Activated gamma-delta T cell treated with Interleukin-2 at 50 U/mL for 16 hours (primary cell): ENCODE data around the gene CDC14B.
"Not testable (repeated sequence)": the region's sequence is repeated elsewhere in the genome, so short reads cannot be mapped to it uniquely, and the experiment has no call there.

Source experiments
- DNase-seq: peaks from one replicate; pipeline ENCODE4 v3.0.0-alpha.2; 2020

The CDC14B gene

GRCh38 chr9:96585426-96585825 is 34.2 kb downstream of the CDC14B start:
- DNase-seq, result no peak

DNA sequence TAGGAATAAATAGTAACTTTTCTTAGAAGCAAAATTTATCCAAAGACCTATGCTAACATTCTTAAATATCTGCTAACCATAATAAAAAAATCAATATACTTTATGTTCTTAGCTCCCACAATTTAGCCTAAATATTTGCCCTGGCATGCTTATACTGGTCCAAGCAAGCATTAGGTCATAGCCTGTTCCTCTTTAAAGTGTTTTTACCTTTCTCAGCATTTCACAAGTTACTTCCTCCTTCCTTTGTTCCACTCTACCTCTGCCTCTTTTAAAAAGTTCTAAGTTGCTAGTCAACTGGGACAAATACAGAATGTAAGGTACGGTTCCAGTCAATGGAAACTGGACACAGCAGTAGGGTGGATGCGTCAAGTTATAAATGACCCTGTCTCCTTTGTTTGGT is 37.4 kb downstream of the CDC14B start:
- not testable (repeated sequence) for DNase-seq

DNA sequence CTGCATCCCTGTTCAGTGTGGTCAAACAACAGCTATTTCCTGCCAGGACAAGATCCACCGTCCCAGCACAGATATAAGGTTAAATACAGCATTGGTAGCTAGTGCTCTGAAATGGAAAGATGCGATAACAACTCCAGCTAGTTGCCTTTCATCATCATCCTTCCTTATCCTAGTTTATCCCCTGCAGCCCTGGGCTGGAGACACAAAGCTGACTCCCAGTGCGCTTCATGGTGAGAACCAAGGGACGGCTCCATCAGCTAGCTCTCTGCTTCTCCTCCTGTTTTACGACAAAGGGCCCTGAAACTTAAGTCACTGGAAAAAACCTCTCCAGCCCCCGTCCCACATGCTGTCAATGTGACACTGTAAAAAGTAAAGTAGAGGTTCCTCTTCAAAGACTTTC is 37.9 kb downstream of the CDC14B start:
- no peak for DNase-seq

- DNase-seq, result no peak
Measured at GRCh38 chr9:96581301-96581700, 38.3 kb downstream of the CDC14B start.

- no peak for DNase-seq
Measured at GRCh38 chr9:96574931-96575351, 44.7 kb downstream of the CDC14B start.

DNA sequence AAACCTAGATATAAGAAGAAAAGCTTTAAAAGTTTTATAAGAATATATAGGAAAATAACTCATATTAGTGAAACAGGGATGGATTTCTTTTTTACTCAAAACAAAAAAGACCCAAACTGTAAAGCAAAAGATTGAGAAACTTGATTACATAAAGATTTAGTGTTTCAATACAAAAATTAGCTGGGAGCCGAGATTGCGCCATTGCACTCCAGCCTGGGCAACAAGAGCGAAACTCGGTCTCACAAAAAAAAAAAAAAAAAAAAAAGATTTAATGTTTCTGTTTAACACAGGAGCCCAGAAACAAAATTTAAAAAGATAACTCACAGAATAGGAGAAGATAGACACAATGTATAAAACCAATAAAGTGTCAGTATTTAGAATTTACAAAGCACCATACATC is 45.2 kb downstream of the CDC14B start:
- no peak for DNase-seq

GRCh38 chr9:96567203-96567700 is 52.4 kb downstream of the CDC14B start:
- peak; percentile 12 for DNase-seq

DNA sequence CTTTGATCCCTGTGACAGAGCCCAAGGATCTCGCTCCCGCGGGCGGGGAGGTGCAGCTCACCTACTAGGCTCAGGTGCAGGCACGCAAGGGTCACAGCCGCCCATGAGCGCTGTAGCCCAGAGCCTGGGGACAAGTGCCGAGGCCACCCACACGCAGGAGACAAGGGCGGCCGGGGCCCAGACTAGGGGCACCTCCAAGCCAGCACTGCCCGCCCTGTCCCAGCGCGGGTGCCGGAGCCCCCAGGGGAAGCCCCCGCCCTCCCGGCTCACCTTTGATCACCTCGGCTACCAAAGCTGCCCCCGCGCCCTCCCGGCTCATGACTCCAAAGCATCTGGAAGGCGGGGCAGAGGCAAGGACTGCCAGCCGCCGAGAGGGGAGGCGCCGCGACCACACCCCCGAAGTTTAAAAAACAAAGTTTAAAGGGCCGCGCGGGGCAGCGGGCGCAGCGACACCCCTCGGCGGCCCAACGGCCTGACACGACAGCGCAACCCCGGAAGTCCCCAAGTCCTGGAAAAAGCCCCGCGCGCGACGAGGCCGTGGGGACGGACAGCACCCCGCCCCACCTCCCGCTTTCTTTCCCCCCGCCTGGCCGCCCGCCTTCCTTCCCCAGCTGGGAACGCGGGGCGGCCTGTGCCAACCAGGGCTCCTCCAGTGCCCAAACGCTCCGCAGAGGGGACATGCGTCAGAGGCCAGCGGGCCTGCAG is 53.0 kb downstream of the CDC14B start:
- DNase-seq, result peak; percentile 78

DNA sequence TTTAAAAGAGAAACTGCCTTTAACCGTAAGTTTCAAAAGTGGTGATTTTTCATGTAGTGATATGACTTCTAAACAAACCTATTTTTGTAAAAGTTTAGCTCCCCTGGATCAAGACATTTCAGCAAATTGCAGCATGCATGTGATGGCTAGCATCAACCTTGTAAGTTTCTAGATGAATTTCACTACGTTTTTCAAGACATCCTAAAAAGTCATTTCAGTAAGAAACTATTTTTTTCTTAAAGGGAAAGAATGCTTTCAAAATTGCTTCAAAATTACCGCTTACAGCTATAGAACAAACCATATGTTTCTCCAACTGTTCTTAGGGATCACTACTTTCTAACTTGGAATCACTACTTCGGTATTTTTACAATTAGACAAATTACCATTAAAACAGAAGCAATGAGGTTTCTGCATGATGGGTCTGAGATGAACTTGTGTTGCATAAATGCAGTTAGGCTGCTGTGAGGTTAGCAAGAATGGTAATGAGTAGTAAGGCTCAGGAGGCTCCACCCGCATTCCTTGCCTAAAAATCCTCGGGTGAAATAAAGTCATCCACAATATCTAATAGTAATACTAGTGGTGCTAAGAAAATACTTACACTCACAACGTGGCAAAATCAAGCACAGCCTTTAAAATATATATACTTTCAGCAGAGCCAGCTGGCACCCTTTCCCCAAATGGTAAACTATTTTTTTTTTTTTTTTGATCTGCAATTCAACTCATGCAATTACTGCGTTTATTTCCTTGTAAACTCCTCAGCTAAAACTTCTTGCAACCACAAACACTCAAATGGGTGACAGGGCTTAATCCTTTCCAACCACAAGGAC is 53.8 kb downstream of the CDC14B start:
- no peak for DNase-seq

DNA sequence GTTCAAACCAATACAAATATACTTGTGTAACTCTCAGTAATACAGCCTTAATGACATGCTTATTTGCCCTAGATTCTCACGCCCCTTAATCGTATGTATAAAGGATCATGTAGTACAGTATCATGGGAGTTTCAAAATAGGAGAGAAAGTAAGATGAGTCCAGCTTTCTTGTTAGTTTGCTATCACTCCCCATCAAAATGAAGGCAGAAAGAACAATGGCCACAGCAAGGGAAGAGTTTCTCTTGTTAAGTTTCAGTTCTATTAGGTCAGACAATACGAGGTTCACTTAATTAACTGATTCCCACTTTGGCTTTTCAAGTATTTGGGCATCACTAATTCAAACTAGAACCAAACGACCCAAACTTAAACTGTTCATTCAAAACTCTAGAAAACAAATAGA is 55.4 kb downstream of the CDC14B start:
- DNase-seq, result no peak

DNA sequence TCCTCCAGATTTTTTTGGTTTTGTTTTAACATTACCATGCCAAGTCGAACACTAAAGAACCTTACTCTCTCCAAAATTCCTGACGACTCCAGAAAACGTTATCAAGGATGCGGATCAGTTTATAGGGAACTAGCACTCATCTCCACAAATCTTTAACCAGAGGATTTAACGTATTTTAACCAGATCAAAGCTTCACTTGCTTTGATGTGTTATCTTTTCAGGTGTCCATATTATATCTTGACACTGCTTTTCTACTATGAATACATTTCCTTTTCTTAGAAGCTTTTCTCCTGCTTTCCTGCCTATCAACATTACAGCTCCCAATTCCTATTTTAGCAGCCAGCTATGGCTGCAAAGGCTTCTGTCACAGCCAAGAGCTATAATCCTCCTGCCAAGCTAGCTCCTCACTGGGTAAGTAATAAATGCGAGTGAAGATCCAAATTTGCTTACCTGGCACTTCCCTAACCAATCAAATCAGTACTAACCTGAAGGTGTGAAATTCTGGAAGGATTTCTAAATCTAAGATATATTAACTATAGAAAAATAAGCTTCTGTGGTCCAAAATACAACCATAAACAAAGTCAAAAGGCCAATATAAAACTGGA is 60.2 kb downstream of the CDC14B start:
- DNase-seq, result no peak

- DNase-seq, result no peak
Measured at GRCh38 chr9:96557921-96558320, 61.7 kb downstream of the CDC14B start.

- DNase-seq, result no peak
Measured at GRCh38 chr9:96556701-96557461, 62.8 kb downstream of the CDC14B start.

DNA sequence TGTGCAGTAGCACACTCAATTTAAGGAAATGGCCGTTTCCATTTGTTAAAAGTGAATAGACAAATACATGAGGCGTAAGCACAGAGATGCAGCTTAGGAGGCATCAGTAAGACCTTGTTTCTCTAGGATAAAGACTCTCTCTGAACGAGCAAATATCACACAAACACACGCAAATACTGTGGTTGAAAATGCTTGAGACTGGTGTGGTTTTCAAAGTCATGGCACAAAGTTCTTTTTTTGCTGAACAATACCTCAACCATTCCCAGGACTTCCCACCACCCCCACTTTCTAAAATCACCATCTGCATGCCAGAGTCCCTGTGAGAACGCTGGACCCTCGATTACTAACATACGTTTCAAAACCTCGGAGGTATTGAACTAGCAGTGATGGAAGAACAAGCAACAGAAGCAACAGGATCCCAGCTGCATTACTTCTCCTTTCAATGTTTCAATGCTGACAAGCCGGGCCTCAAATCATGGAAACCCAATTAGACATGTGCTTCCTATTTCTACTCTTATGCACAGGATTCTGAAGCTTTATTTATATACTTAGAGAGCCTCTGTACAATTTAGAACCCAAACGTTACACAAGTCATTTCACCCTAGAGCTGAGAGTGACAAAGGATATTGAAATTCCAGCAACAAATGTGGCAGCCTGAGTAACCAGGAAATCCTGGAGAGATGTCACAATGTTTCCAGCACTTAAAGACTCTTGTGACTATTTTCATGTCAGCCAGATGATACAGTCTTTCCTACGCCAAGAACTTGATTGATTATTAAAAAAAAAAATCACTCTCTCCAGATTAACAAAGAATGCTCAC is 63.9 kb downstream of the CDC14B start:
- no peak for DNase-seq

- no peak for DNase-seq
Measured at GRCh38 chr9:96554801-96555566, 64.7 kb downstream of the CDC14B start.

DNA sequence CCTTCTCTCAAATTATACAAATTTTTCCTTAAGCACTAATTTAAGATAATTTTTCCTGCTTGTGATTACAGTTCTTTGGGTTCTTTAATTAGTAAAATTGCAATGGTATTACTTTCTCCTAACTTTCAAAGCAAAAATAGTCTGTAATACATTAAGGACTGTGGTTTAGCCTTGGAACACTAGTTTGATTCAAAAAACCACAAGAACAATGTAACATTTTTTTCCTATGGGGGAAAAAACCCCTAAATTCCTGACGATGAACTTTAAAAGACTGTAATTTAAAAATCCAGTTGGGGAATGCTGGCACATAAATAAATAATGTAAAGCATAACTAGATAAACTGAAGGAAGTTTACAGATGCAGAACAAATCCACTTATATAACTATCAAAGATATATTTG is 65.3 kb downstream of the CDC14B start:
- no peak for DNase-seq

DNA sequence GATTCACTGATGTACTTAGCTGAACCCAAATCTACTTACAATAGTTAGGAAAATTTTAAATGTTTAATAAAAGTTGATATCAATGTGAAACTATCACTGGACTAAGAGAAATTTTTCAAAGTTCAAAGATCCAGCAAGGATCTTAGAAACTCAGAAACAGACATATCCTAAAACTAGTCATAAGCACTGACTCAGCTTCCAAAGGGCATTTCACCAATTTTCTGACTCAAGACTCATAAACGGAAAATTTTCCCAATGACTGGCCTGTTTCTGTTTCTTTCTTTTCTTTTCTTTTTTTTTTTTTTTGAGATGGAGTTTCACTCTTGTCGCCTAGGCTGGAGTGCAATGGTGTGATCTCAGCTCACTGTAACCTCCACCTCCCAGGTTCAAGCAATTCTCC is 66.6 kb downstream of the CDC14B start:
- DNase-seq, result no peak

GRCh38 chr9:96551403-96551802 is 68.2 kb downstream of the CDC14B start:
- no peak for DNase-seq

DNA sequence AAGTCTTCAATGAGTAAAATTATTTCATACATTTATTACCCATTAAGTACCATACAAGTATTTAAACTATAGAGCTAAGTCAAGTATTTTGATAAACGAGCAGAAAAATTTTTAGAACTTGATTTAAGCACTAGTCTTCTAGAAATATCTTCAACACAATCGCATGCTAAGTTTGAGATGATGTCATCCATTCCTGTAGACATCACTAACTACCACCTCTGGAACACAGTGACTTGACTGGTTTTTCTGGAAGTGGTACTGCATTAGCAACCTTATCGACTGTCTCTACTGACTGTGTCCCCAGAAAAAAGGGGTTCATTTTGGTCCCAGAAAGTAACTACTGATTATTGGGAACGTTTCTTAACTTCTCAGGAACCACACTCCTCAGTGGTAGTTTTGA is 69.0 kb downstream of the CDC14B start:
- no peak for DNase-seq

DNA sequence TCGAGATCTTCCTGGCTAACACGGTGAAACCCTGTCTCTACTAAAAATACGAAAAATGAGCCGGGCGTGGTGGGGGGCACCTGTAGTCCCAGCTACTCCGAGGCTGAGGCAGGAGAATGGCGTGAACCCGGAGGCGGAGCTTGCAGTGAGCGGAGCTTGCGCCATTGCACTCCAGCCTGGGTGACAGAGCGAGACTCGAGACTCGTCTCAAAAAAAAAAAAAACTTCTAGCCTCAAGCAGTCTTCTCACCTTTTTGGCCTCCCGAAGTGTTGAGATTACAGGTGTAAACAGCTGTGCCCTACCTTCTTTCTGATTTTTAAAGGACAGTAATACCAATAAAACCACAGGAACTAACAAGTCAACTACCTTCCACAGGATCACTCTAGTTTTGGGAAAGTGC is 76.5 kb downstream of the CDC14B start:
- not testable (repeated sequence) for DNase-seq

- no peak for DNase-seq
Measured at GRCh38 chr9:96540106-96540505, 79.5 kb downstream of the CDC14B start.
